Keratinocyte (primary cell): Measurements from ENCODE around the gene HDAC3.

Experiments used
- EZH2 ChIP-seq: IDR thresholded peaks from one replicate; pipeline ENCODE4 v1.6.1; 2012; ENCODE audit warnings: inconsistent platforms, mild to moderate bottlenecking, low read length, moderate library complexity
- TF ChIP-seq, protein P1 (sequence below), 3 experiments: IDR thresholded peaks in 1 of 3; conservative IDR thresholded peaks in 1 of 3; optimal IDR thresholded peaks in 1 of 3; 2 replicates in 2 of 3; 3 replicates in 1 of 3; pipeline versions ENCODE3 to v1.5.1; 2011; ENCODE audit warnings: low read length in 3 of 3, mild to moderate bottlenecking in 3 of 3, moderate library complexity in 2 of 3, control low read depth in 1 of 3, inconsistent platforms in 1 of 3; ENCODE audit not compliant: insufficient read depth in 2 of 3; ENCODE audit errors: extremely low read depth in 1 of 3

DNA sequence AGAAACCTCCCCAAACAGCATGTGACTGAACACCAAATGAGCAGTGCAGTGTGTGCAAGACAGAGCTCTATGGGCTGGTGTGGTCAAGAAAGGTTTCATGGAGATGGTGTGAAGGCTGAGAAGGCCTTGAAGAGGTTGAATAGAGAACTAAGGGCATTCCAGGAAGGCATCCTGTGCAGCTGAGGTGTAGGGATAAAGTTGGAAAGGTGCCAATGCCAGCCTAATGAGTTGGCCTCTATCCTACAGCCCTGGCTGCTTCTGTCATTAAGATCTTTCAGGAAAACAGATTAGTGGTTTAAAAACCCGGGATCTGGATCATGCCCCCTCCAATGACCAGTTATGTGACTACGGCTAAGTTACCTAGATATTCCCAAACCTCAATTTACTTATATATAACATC lies 4.0 kb downstream of the HDAC3 start:
- TF ChIP-seq, protein P1, sequence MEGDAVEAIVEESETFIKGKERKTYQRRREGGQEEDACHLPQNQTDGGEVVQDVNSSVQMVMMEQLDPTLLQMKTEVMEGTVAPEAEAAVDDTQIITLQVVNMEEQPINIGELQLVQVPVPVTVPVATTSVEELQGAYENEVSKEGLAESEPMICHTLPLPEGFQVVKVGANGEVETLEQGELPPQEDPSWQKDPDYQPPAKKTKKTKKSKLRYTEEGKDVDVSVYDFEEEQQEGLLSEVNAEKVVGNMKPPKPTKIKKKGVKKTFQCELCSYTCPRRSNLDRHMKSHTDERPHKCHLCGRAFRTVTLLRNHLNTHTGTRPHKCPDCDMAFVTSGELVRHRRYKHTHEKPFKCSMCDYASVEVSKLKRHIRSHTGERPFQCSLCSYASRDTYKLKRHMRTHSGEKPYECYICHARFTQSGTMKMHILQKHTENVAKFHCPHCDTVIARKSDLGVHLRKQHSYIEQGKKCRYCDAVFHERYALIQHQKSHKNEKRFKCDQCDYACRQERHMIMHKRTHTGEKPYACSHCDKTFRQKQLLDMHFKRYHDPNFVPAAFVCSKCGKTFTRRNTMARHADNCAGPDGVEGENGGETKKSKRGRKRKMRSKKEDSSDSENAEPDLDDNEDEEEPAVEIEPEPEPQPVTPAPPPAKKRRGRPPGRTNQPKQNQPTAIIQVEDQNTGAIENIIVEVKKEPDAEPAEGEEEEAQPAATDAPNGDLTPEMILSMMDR (optimal IDR thresholded peaks at IDR 0.05 in 1 of 3, IDR thresholded peaks at IDR 0.05 in 1 of 3, conservative IDR thresholded peaks at IDR 0.05 in 1 of 3; ENCODE audit: extremely low read depth in 1 of 3, insufficient read depth in 2 of 3, low read length in 3 of 3), result no peak
- no peak for TF ChIP-seq EZH2
